Measurements from ENCODE around the gene ACTN1.

The ACTN1 gene

GRCh38 chr14:68897559-68898155 lies 81.4 kb downstream of the ACTN1 start:
- Histone ChIP-seq H3K36me3 (ENCODE audit: control insufficient read depth in 2 of 2, insufficient read depth in 1 of 2, low read length in 2 of 2) (peaks cover 8 to 67% of the 10 kb centered on the region in 2 experiments; a peak in 2 of 3 replicates), H3K4me1 (ENCODE audit: control insufficient read depth, insufficient read depth, low read length) (no peaks in the 10 kb centered on the region), H3K9me3 (ENCODE audit: control insufficient read depth, insufficient read depth, low read depth, low read length) (no peaks in the 10 kb centered on the region), H3K27ac (ENCODE audit: extremely low read depth, low read depth, low read length) (no peak overlapping the region), H3K4me3 (ENCODE audit: low read depth, low read length) (no peak overlapping the region)
- TF ChIP-seq ZSCAN5A (tag by site-specific recombination; IDR thresholded peaks at IDR 0.05) (no peak), ZNF610 (tag by site-specific recombination; IDR thresholded peaks at IDR 0.05; ENCODE audit: borderline replicate concordance) (no peak), IKZF3 (tag by site-specific recombination; IDR thresholded peaks at IDR 0.05) (no peak), ZNF747 (tag by site-specific recombination; IDR thresholded peaks at IDR 0.05) (no peak), ZNF639 (tag by site-specific recombination; IDR thresholded peaks at IDR 0.05) (no peak), PRDM2 (tag by site-specific recombination; IDR thresholded peaks at IDR 0.05; ENCODE audit: borderline replicate concordance) (no peak), PRDM10 (tag by site-specific recombination; IDR thresholded peaks at IDR 0.05) (no peak), ZBTB10 (tag by site-specific recombination; IDR thresholded peaks at IDR 0.05) (no peak), TRIM28 (IDR thresholded peaks at IDR 0.05; ENCODE audit: borderline replicate concordance, low read length) (no peak), ZNF366 (tag by site-specific recombination; conservative IDR thresholded peaks at IDR 0.05) (no peak), ZNF623 (tag by site-specific recombination; IDR thresholded peaks at IDR 0.05) (no peak), OVOL3 (tag by site-specific recombination; IDR thresholded peaks at IDR 0.05) (no peak), RBAK (tag by site-specific recombination; IDR thresholded peaks at IDR 0.05) (no peak), ZNF169 (tag by site-specific recombination; IDR thresholded peaks at IDR 0.05) (no peak), ZBTB20 (tag by site-specific recombination; IDR thresholded peaks at IDR 0.05) (no peak)
- TF ChIP-seq, protein P1, sequence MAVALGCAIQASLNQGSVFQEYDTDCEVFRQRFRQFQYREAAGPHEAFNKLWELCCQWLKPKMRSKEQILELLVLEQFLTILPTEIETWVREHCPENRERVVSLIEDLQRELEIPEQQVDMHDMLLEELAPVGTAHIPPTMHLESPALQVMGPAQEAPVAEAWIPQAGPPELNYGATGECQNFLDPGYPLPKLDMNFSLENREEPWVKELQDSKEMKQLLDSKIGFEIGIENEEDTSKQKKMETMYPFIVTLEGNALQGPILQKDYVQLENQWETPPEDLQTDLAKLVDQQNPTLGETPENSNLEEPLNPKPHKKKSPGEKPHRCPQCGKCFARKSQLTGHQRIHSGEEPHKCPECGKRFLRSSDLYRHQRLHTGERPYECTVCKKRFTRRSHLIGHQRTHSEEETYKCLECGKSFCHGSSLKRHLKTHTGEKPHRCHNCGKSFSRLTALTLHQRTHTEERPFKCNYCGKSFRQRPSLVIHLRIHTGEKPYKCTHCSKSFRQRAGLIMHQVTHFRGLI (tag by site-specific recombination; IDR thresholded peaks at IDR 0.05): no peak
- TF ChIP-seq, protein P2, sequence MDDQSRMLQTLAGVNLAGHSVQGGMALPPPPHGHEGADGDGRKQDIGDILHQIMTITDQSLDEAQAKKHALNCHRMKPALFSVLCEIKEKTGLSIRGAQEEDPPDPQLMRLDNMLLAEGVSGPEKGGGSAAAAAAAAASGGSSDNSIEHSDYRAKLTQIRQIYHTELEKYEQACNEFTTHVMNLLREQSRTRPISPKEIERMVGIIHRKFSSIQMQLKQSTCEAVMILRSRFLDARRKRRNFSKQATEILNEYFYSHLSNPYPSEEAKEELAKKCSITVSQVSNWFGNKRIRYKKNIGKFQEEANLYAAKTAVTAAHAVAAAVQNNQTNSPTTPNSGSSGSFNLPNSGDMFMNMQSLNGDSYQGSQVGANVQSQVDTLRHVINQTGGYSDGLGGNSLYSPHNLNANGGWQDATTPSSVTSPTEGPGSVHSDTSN (CRISPR knock-in tag; IDR thresholded peaks at IDR 0.05): no peak
- ChIA-PET POLR2A (no interaction called here), CTCF (interaction anchor here (0.8 to 1.1 kb wide), 2 partner anchors 34 to 209 kb away, joined by 3 to 4 read pairs; no protein-coding TSS in a partner anchor)
